Left ventricle myocardium superior (tissue), 1 donor: ENCODE measurements around the gene PCNX4. TPM values are rescaled to one million over a fixed set of nuclear protein-coding genes. Genes with fewer than 3 reads are reported as not detected.

Source experiments
- ATAC-seq: fragments of 200-7000 bp; cut with Tn5 transposase; one replicate; pipeline ENCODE4 v1.9.1; 2020; ENCODE audit warnings: mild to moderate bottlenecking, moderate library complexity
- DNase-seq: peaks from one replicate; pipeline ENCODE4 v3.0.0-alpha.2; 2020
- intact Hi-C: fragments of 100-400 bp; cut with micrococcal nuclease; formaldehyde crosslinking; loops from one replicate; pipeline ENCODE4 v1.11.0; 2022
- total RNA-seq: library from RNA; stranded (reverse); fragmentation: NEBNext Ultra II Directional; extraction: Animal tissue kit (Norgen Biotek cat#: 25700); gene quantifications from one replicate; pipeline ENCODE4 v1.2.1, GENCODE V29; 2021
- donor health status: DM: no; HTN: yes; CAD: no; lungs with severe emphysema.

PCNX4 gene
- total RNA-seq, 1 donor from 2014 or later: 23.2 TPM

- intact Hi-C loops: loop anchor here (10.0 kb wide), 1 partner anchor 365 kb away; no protein-coding TSS in a partner anchor
- DNase-seq (no peak), ATAC-seq (no peak)
These were observed 98.5 kb downstream of the PCNX4 start for GRCh38 chr14:60189923-60190840.

GRCh38 chr14:60195179-60195810, 103.6 kb downstream of the PCNX4 start:
- no peak for DNase-seq
- peak; percentile 71 for ATAC-seq
- intact Hi-C loops: loop anchor here (10.0 kb wide), 1 partner anchor 360 kb away; no protein-coding TSS in a partner anchor

- DNase-seq (no peak), ATAC-seq (no peak)
- intact Hi-C loops: loop anchor here (10.0 kb wide), 1 partner anchor 359 kb away; no protein-coding TSS in a partner anchor
These were observed 104.6 kb downstream of the PCNX4 start for GRCh38 chr14:60196291-60196690.

- ATAC-seq: no peak
- intact Hi-C loops: loop anchor here (10.0 kb wide), 1 partner anchor 357 kb away; no protein-coding TSS in a partner anchor
- DNase-seq: no peak
These were observed 106.0 kb downstream of the PCNX4 start for GRCh38 chr14:60197629-60198303.

GRCh38 chr14:60199321-60199720, 107.6 kb downstream of the PCNX4 start:
- intact Hi-C loops: loop anchor here (10.0 kb wide), 1 partner anchor 355 kb away; no protein-coding TSS in a partner anchor
- no peak for ATAC-seq

GRCh38 chr14:60204104-60204842, 112.5 kb downstream of the PCNX4 start:
- DNase-seq (no peak), ATAC-seq (peak; percentile 48)
- intact Hi-C loops: no loop called here

More at GRCh38 chr14:60199321-60199720, 107.6 kb downstream of the PCNX4 start:
- no peak for DNase-seq

- intact Hi-C loops: no loop called here
- DNase-seq: no peak
- peak; percentile 73 for ATAC-seq
These were observed 113.4 kb downstream of the PCNX4 start for GRCh38 chr14:60204843-60205774.

GRCh38 chr14:60206249-60206670, 114.5 kb downstream of the PCNX4 start:
- ATAC-seq (peak; percentile 18), DNase-seq (no peak)
- intact Hi-C loops: no loop called here

GRCh38 chr14:60206837-60207533, 115.3 kb downstream of the PCNX4 start:
- no peak for ATAC-seq
- intact Hi-C loops: no loop called here

GRCh38 chr14:60210703-60211102, 119.0 kb downstream of the PCNX4 start:
- DNase-seq (no peak), ATAC-seq (no peak)
- intact Hi-C loops: no loop called here

More at GRCh38 chr14:60206837-60207533, 115.3 kb downstream of the PCNX4 start:
- DNase-seq: no peak

- ATAC-seq: no peak
- intact Hi-C loops: no loop called here
- no peak for DNase-seq
These were observed 119.4 kb downstream of the PCNX4 start for GRCh38 chr14:60211153-60211552.

GRCh38 chr14:60212503-60213371, 121.0 kb downstream of the PCNX4 start:
- ATAC-seq (no peak), DNase-seq (no peak)
- intact Hi-C loops: no loop called here

- DNase-seq (no peak), ATAC-seq (no peak)
- intact Hi-C loops: no loop called here
These were observed 122.3 kb downstream of the PCNX4 start for GRCh38 chr14:60214003-60214402.

- intact Hi-C loops: no loop called here
- no peak for ATAC-seq
- no peak for DNase-seq
These were observed 122.8 kb downstream of the PCNX4 start for GRCh38 chr14:60214415-60215126.

- DNase-seq: no peak
- intact Hi-C loops: no loop called here
- ATAC-seq: peak; percentile 91
These were observed 123.4 kb downstream of the PCNX4 start for GRCh38 chr14:60215127-60215444.
